ENCODE data around the gene MYLK4. TPM values are rescaled to one million over a fixed set of nuclear protein-coding genes. Genes with fewer than 3 reads are reported as not detected.

The MYLK4 gene
- total and polyA plus RNA-seq, 2 of the 13 experiments (the other 11 are each of a cell fraction or from before 2014, with no cell fraction given) = 0.26 to 0.29 TPM

- DNase-seq (ENCODE audit: low spot score) (no peak), ATAC-seq (no peak), FAIRE-seq (no peak)
- TF ChIP-seq, protein P1, sequence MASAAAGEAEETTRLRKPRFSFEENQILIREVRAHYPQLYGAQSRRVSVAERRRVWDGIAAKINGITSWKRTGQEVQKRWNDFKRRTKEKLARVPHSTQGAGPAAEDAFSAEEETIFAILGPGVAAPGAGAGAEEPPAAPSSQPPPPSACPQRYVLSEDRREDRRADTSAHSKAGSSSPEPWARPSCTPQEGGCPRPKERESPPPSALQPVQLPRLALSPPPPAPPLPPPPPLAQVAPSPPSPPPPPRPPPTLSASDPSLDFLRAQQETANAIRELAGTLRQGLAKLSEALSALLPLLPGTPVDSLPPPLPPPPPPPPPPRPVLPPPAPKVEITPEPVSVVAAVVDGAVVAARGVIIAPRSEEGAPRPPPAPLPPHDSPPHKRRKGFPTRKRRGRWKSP (CRISPR knock-in tag; IDR thresholded peaks at IDR 0.05) = no peak
- TF ChIP-seq ZNF121 (CRISPR knock-in tag; IDR thresholded peaks at IDR 0.05) = peak; percentile 61
- no peak overlapping the region for H3K4me2 ChIP-seq (ENCODE audit: low read depth, low read length)
- H3K4me1 ChIP-seq (ENCODE audit: insufficient read depth, low read length) = peaks cover 45% of the 10 kb centered on the region
- peaks cover 0 to 2% of the 10 kb centered on the region in 2 experiments; a peak in 2 of 5 replicates for H3K27me3 ChIP-seq (ENCODE audit: control insufficient read depth in 1 of 2, insufficient read depth in 2 of 2, low read length in 2 of 2)
- no peaks in the 10 kb centered on the region for H3K79me2 ChIP-seq (ENCODE audit: insufficient read depth, low read length)
- POLR2A ChIA-PET = interaction anchor here (1.1 kb wide), 1 partner anchor 12 kb away, joined by 3 read pairs; the partner anchor contains the start of gene WRNIP1
- H3K9ac ChIP-seq (ENCODE audit: insufficient read depth, low read depth, low read length) = no peak overlapping the region
- in situ Hi-C loops (cut with HindIII; ENCODE audit: extremely low pct_ligation_motif_present, low pct_unique_long_range_greater_than_20kb) = no loop called here
- no peaks in the 10 kb centered on the region for H3K36me3 ChIP-seq (replicated peaks in 1 of 2; ENCODE audit: control insufficient read depth in 1 of 2, insufficient read depth in 2 of 2, low read length in 2 of 2)
- no peak overlapping the region for H2AFZ ChIP-seq (ENCODE audit: low read length)
- H3K27ac ChIP-seq (ENCODE audit: extremely low read length, insufficient read depth, low read length) = no peak overlapping the region
- CTCF ChIA-PET (ENCODE audit: low intra/inter-chr PET ratio, low total read pairs) = no interaction called here
- intact Hi-C loops (cut with micrococcal nuclease; ENCODE audit: unreplicated experiment) = no loop called here
- no peaks in the 10 kb centered on the region for H4K20me1 ChIP-seq (ENCODE audit: insufficient read depth, low read length)
- no peaks in the 10 kb centered on the region for H3K9me3 ChIP-seq (ENCODE audit: low read length)
- BruUV-seq (replicated peaks) = no TSS peak
- no peak overlapping the region for H3K4me3 ChIP-seq (replicated peaks in 1 of 3; ENCODE audit: insufficient read depth in 1 of 3, low read depth in 2 of 3, low read length in 3 of 3)
Measured at GRCh38 chr6:2753743-2754142, 3.0 kb upstream of the MYLK4 start.

DNA sequence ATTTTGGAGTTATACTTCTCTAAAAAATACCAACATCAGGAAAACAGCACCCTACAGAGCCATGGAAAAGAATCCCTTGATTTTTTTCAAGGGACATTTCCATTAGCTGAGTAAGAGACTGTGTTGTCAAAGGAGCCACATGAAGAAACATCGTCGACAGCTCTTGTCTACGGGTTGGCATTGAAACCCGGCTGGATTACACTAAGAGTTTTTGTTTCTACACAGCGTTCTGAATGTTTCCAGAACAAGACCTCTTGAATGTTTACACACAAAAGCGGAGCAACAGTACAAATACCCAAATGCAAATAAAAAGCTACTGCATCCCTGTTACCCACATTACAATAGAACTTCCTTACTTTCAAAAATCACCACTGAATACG is 2.4 kb upstream of the MYLK4 start:
- ChIA-PET POLR2A (interaction anchor here (1.1 kb wide), 1 partner anchor 12 kb away, joined by 3 read pairs; the partner anchor contains the start of gene WRNIP1), CTCF (ENCODE audit: low intra/inter-chr PET ratio, low total read pairs) (no interaction called here)
- H3K27ac ChIP-seq (ENCODE audit: extremely low read length, insufficient read depth, low read length) = no peak overlapping the region
- no peaks in the 10 kb centered on the region for H3K79me2 ChIP-seq (ENCODE audit: insufficient read depth, low read length)
- DNase-seq (ENCODE audit: low spot score) (no peak), FAIRE-seq (no peak), ATAC-seq (peak; percentile 56)
- WGBS (ENCODE audit: low lambda C conversion rate) = under 1% methylated on average over 7 of the region's 7 CpGs
- in situ Hi-C loops (cut with HindIII; ENCODE audit: extremely low pct_ligation_motif_present, low pct_unique_long_range_greater_than_20kb) (no loop called here), intact Hi-C loops (cut with micrococcal nuclease; ENCODE audit: unreplicated experiment) (no loop called here)
- H3K4me3 ChIP-seq (replicated peaks in 1 of 3; ENCODE audit: insufficient read depth in 1 of 3, low read depth in 2 of 3, low read length in 3 of 3) = no peak overlapping the region
- BruUV-seq (replicated peaks) = no TSS peak
- H3K4me1 ChIP-seq (ENCODE audit: insufficient read depth, low read length) = peaks cover 45% of the 10 kb centered on the region
- H3K27me3 ChIP-seq (ENCODE audit: control insufficient read depth in 1 of 2, insufficient read depth in 2 of 2, low read length in 2 of 2) = peaks cover 2 to 5% of the 10 kb centered on the region in 2 experiments; a peak in 2 of 5 replicates
- no peaks in the 10 kb centered on the region for H3K36me3 ChIP-seq (replicated peaks in 1 of 2; ENCODE audit: control insufficient read depth in 1 of 2, insufficient read depth in 2 of 2, low read length in 2 of 2)
- no peaks in the 10 kb centered on the region for H3K9me3 ChIP-seq (ENCODE audit: low read length)
- H3K4me2 ChIP-seq (ENCODE audit: low read depth, low read length) = peak overlapping the region; percentile 18
- H3K9ac ChIP-seq (ENCODE audit: insufficient read depth, low read depth, low read length) = no peak overlapping the region
- no peak overlapping the region for H2AFZ ChIP-seq (ENCODE audit: low read length)
- H4K20me1 ChIP-seq (ENCODE audit: insufficient read depth, low read length) = no peaks in the 10 kb centered on the region
- no peak for TF ChIP-seq ZNF205 (CRISPR knock-in tag; IDR thresholded peaks at IDR 0.05)
- TF ChIP-seq EP300 (IDR thresholded peaks at IDR 0.05; ENCODE audit: low read depth in 2 of 2, low read length in 2 of 2) = peak in 1 of 2 experiments; percentile 17; a peak in 1 of 4 replicates
- no peak for TF ChIP-seq EP300 (CRISPR knock-in tag; IDR thresholded peaks at IDR 0.05; ENCODE audit: borderline replicate concordance)
- TF ChIP-seq PHF20 (CRISPR knock-in tag; IDR thresholded peaks at IDR 0.05) = no peak
- TF ChIP-seq ATF7 (IDR thresholded peaks at IDR 0.05) = no peak
- TF ChIP-seq ATF7 (CRISPR knock-in tag; IDR thresholded peaks at IDR 0.05) = no peak
- TF ChIP-seq GATAD2A (CRISPR knock-in tag; IDR thresholded peaks at IDR 0.05) = no peak
- TF ChIP-seq ZNF136 (CRISPR knock-in tag; IDR thresholded peaks at IDR 0.05; ENCODE audit: low read depth) = no peak
- TF ChIP-seq ARNT2 (CRISPR knock-in tag; IDR thresholded peaks at IDR 0.05; ENCODE audit: low read depth) = no peak
- TF ChIP-seq TBX2 (CRISPR knock-in tag; IDR thresholded peaks at IDR 0.05; ENCODE audit: borderline replicate concordance) = no peak
- no peak for TF ChIP-seq E2F2 (CRISPR knock-in tag; IDR thresholded peaks at IDR 0.05; ENCODE audit: borderline replicate concordance)
- TF ChIP-seq SOX13 (IDR thresholded peaks at IDR 0.05) = no peak
- TF ChIP-seq SOX13 (CRISPR knock-in tag; conservative IDR thresholded peaks at IDR 0.05 in 1 of 2, IDR thresholded peaks at IDR 0.05 in 1 of 2) = peak in 1 of 2 experiments; percentile 34; a peak in 1 of 4 replicates
- TF ChIP-seq FOXA3 (CRISPR knock-in tag; IDR thresholded peaks at IDR 0.05) = peak; percentile 39; the same call in 1 of the 2 replicates
- no peak for TF ChIP-seq RARA (CRISPR knock-in tag; IDR thresholded peaks at IDR 0.05)
- TF ChIP-seq ZNF496 (CRISPR knock-in tag; IDR thresholded peaks at IDR 0.05; ENCODE audit: insufficient replicate concordance) = no peak

All from HepG2 (cell line).